MCF 10A (cell line): Measurements from ENCODE around the gene DHRS4. TPM values are rescaled to one million over a fixed set of nuclear protein-coding genes. Genes with fewer than 3 reads are reported as not detected.

Source experiments
- BruUV-seq: library from RNA; stranded (reverse); fragments of 400-500 nt; replicated peaks from 2 replicates; lab custom pipeline; 2021; lab: Mats Ljungman, UMichigan
- CTCF ChIA-PET: fragments of 300-600 bp; sonication (Branson Sonifier 250); formaldehyde crosslinking; extraction: SDS; loops from one replicate; lab custom pipeline; 2021; ENCODE audit warnings: antibody characterized with exemption, inconsistent platforms; lab: Yijun Ruan, JAX
- POLR2A ChIA-PET: fragments of 300-600, 350-650 bp; sonication (Branson Sonifier 250); formaldehyde crosslinking; extraction: SDS; loops from one replicate; lab custom pipeline; 2020; ENCODE audit warnings: antibody characterized with exemption, inconsistent platforms; lab: Yijun Ruan, JAX
- DNase-seq: peaks from one replicate; pipeline ENCODE4 v3.0.0-alpha.2; 2018; ENCODE audit not compliant: unreplicated experiment
- H3K27ac Mint-ChIP-seq: one replicate; pipeline ENCODE4 v1.8.0; 2022; ENCODE audit warnings: mild to moderate bottlenecking, low read depth, mixed read lengths; ENCODE audit not compliant: unreplicated experiment
- H3K27me3 Mint-ChIP-seq: one replicate; pipeline ENCODE4 v1.8.0; 2022; ENCODE audit warnings: mixed read lengths; ENCODE audit not compliant: insufficient read depth, unreplicated experiment
- H3K36me3 Mint-ChIP-seq: one replicate; pipeline ENCODE4 v1.8.0; 2022; ENCODE audit warnings: mild to moderate bottlenecking, moderate library complexity, mixed read lengths; ENCODE audit not compliant: insufficient read depth, unreplicated experiment
- H3K4me1 Mint-ChIP-seq: one replicate; pipeline ENCODE4 v1.8.0; 2022; ENCODE audit warnings: mixed read lengths; ENCODE audit not compliant: insufficient read depth, unreplicated experiment
- H3K4me3 Mint-ChIP-seq: one replicate; pipeline ENCODE4 v1.8.0; 2022; ENCODE audit warnings: mild to moderate bottlenecking, moderate library complexity, mixed read lengths; ENCODE audit not compliant: unreplicated experiment
- H3K9me3 Mint-ChIP-seq: one replicate; pipeline ENCODE4 v1.8.0; 2022; ENCODE audit warnings: mixed read lengths; ENCODE audit not compliant: unreplicated experiment
- CTCF ChIP-seq: fragments of 200-600 bp; IDR thresholded peaks from one replicate; pipeline ENCODE4 v1.8.0; 2022; ENCODE audit warnings: antibody characterized with exemption, mild to moderate bottlenecking; ENCODE audit not compliant: unreplicated experiment
- intact Hi-C: fragments of 100-400 bp; cut with micrococcal nuclease; formaldehyde crosslinking; loops from 2 replicates; pipeline ENCODE4 v1.14.1; 2022
- total RNA-seq: library from RNA; stranded (reverse); gene quantifications from 2 replicates; pipeline ENCODE4 v1.2.3, GENCODE V29; 2022

Gene DHRS4
- total RNA-seq, 1 experiment from 2014 or later: 32.5 TPM

- no peaks in the 10 kb centered on the region for H3K4me1 Mint-ChIP-seq
- ChIA-PET POLR2A (no interaction called here), CTCF (interaction anchor here (0.9 to 3.1 kb wide), 7 partner anchors 15 to 327 kb away, joined by 3 to 15 read pairs (median 6); no protein-coding TSS in a partner anchor)
- no peak overlapping the region for H3K4me3 Mint-ChIP-seq
- no peak for TF ChIP-seq CTCF
- BruUV-seq: no TSS peak
- no peaks in the 10 kb centered on the region for H3K9me3 Mint-ChIP-seq
- H3K27ac Mint-ChIP-seq: no peak overlapping the region
- intact Hi-C loops: no loop called here
- DNase-seq: no peak
- no peaks in the 10 kb centered on the region for H3K27me3 Mint-ChIP-seq
- no peaks in the 10 kb centered on the region for H3K36me3 Mint-ChIP-seq
Observed at GRCh38 chr14:23915559-23915958, 38.0 kb upstream of the DHRS4 start.

- Mint-ChIP-seq H3K9me3 (no peaks in the 10 kb centered on the region), H3K4me3 (no peak overlapping the region), H3K36me3 (no peaks in the 10 kb centered on the region), H3K27me3 (no peaks in the 10 kb centered on the region), H3K27ac (no peak overlapping the region), H3K4me1 (no peaks in the 10 kb centered on the region)
- POLR2A ChIA-PET: no interaction called here
- TF ChIP-seq CTCF: no peak
- no TSS peak for BruUV-seq
- DNase-seq: no peak
- intact Hi-C loops: no loop called here
- CTCF ChIA-PET: interaction anchor here (0.9 to 3.1 kb wide), 6 partner anchors 15 to 328 kb away, joined by 3 to 15 read pairs (median 4); no protein-coding TSS in a partner anchor
Observed at GRCh38 chr14:23916004-23916403, 37.6 kb upstream of the DHRS4 start.

GRCh38 chr14:23916446-23916845 lies 37.1 kb upstream of the DHRS4 start:
- no peak for TF ChIP-seq CTCF
- intact Hi-C loops: no loop called here
- Mint-ChIP-seq H3K4me1 (no peaks in the 10 kb centered on the region), H3K36me3 (no peaks in the 10 kb centered on the region), H3K27me3 (no peaks in the 10 kb centered on the region), H3K9me3 (no peaks in the 10 kb centered on the region), H3K4me3 (no peak overlapping the region), H3K27ac (no peak overlapping the region)
- ChIA-PET CTCF (interaction anchor here (0.9 to 3.1 kb wide), 6 partner anchors 14 to 328 kb away, joined by 3 to 15 read pairs (median 4); no protein-coding TSS in a partner anchor), POLR2A (no interaction called here)
- BruUV-seq: no TSS peak
- no peak for DNase-seq

GRCh38 chr14:23922545-23922944 lies 31.0 kb upstream of the DHRS4 start:
- intact Hi-C loops: no loop called here
- POLR2A ChIA-PET: interaction anchor here (0.7 to 1.2 kb wide), 2 partner anchors 31 to 1006 kb away, joined by 3 to 4 read pairs; partner anchors contain the start of gene DHRS4

More at GRCh38 chr14:23922545-23922944, 31.0 kb upstream of the DHRS4 start:
- TF ChIP-seq CTCF: no peak
- Mint-ChIP-seq H3K27me3 (no peaks in the 10 kb centered on the region), H3K4me3 (no peak overlapping the region), H3K27ac (no peak overlapping the region), H3K9me3 (no peaks in the 10 kb centered on the region), H3K36me3 (no peaks in the 10 kb centered on the region), H3K4me1 (no peaks in the 10 kb centered on the region)
- no TSS peak for BruUV-seq
- DNase-seq: no peak
- CTCF ChIA-PET: interaction anchor here (1.0 to 3.4 kb wide), 5 partner anchors 9 to 444 kb away, joined by 3 to 19 read pairs (median 6); no protein-coding TSS in a partner anchor
